ENCODE measurements around the gene HMGA1. TPM values are rescaled to one million over a fixed set of nuclear protein-coding genes. Genes with fewer than 3 reads are reported as not detected.

Gene HMGA1
- total and polyA plus RNA-seq, 2 of the 13 experiments (the other 11 are each of a cell fraction or from before 2014, with no cell fraction given) = 117 to 145 TPM

DNA sequence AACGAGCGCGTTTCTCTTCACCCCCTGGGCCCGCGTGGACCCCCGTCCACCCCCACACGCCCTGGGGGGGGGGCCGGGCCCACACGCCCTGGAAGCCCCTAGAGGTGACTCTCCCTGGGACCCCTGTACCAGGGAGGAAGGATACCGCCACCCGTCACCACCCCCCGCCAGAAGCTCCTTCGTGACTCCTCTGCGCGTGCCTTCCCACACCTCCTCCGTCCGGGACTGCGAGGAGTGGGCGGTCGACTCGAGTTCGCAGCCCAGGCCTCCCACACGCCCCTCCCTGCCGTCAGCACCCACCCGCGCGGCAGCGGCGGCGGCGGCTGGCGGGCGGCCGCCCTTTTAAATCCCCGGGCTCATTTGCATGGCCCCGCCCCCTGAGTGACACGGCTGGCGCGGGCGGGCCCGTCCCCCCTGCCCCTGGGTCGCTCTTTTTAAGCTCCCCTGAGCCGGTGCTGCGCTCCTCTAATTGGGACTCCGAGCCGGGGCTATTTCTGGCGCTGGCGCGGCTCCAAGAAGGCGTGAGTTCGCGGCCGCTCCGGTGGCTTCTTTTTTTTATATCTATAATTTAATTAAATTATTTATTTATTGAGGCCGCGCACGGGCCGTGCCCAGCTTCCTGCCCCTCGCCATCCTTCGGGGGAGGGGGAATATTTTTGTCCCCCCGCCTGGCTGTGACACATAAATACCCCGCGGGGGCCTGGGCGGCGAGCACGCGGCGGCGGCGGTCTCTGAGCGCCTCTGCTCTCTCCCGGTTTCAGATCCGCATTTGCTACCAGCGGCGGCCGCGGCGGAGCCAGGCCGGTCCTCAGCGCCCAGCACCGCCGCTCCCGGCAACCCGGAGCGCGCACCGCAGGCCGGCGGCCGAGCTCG is at the start of gene HMGA1 (continued):
- TF ChIP-seq, protein P1, sequence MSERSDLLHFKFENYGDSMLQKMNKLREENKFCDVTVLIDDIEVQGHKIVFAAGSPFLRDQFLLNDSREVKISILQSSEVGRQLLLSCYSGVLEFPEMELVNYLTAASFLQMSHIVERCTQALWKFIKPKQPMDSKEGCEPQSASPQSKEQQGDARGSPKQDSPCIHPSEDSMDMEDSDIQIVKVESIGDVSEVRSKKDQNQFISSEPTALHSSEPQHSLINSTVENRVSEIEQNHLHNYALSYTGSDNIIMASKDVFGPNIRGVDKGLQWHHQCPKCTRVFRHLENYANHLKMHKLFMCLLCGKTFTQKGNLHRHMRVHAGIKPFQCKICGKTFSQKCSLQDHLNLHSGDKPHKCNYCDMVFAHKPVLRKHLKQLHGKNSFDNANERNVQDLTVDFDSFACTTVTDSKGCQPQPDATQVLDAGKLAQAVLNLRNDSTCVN (CRISPR knock-in tag; IDR thresholded peaks at IDR 0.05; ENCODE audit: borderline replicate concordance) = 0 out of 2 replicates have a peak, but pooled peaks have one; percentile 30
- TF ChIP-seq ESRRA (CRISPR knock-in tag; IDR thresholded peaks at IDR 0.05; ENCODE audit: low read depth) (peak; percentile 62; the same call in 1 of the 2 replicates), ZNF570 (CRISPR knock-in tag; IDR thresholded peaks at IDR 0.05; ENCODE audit: borderline replicate concordance) (no peak), CHCHD3 (CRISPR knock-in tag; IDR thresholded peaks at IDR 0.05) (no peak), ZNF225 (CRISPR knock-in tag; IDR thresholded peaks at IDR 0.05) (no peak), ERF (CRISPR knock-in tag; IDR thresholded peaks at IDR 0.05) (peak; percentile 64; the same call in 1 of the 2 replicates), ZBTB38 (CRISPR knock-in tag; IDR thresholded peaks at IDR 0.05) (peak; percentile 71), REPIN1 (CRISPR knock-in tag; IDR thresholded peaks at IDR 0.05; ENCODE audit: borderline replicate concordance, low read depth) (no peak), MXI1 (IDR thresholded peaks at IDR 0.05; ENCODE audit: borderline replicate concordance, low read depth, low read length) (peak; percentile 46; the same call in 1 of the 3 replicates), TMF1 (CRISPR knock-in tag; IDR thresholded peaks at IDR 0.05; ENCODE audit: low read depth) (peak; percentile 19; the same call in 1 of the 2 replicates), FLYWCH1 (CRISPR knock-in tag; IDR thresholded peaks at IDR 0.05) (no peak), ZFYVE20 (CRISPR knock-in tag; IDR thresholded peaks at IDR 0.05; ENCODE audit: borderline replicate concordance, low read depth) (no peak), FOXP1 (IDR thresholded peaks at IDR 0.05) (no peak), FOXP1 (CRISPR knock-in tag; IDR thresholded peaks at IDR 0.05) (no peak), ZNF263 (CRISPR knock-in tag; IDR thresholded peaks at IDR 0.05) (peak; percentile 44; the same call in 1 of the 2 replicates)
- TF ChIP-seq, protein P2, sequence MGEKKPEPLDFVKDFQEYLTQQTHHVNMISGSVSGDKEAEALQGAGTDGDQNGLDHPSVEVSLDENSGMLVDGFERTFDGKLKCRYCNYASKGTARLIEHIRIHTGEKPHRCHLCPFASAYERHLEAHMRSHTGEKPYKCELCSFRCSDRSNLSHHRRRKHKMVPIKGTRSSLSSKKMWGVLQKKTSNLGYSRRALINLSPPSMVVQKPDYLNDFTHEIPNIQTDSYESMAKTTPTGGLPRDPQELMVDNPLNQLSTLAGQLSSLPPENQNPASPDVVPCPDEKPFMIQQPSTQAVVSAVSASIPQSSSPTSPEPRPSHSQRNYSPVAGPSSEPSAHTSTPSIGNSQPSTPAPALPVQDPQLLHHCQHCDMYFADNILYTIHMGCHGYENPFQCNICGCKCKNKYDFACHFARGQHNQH (CRISPR knock-in tag; IDR thresholded peaks at IDR 0.05) = peak; percentile 39; the same call in 1 of the 2 replicates
- TF ChIP-seq, protein P3, sequence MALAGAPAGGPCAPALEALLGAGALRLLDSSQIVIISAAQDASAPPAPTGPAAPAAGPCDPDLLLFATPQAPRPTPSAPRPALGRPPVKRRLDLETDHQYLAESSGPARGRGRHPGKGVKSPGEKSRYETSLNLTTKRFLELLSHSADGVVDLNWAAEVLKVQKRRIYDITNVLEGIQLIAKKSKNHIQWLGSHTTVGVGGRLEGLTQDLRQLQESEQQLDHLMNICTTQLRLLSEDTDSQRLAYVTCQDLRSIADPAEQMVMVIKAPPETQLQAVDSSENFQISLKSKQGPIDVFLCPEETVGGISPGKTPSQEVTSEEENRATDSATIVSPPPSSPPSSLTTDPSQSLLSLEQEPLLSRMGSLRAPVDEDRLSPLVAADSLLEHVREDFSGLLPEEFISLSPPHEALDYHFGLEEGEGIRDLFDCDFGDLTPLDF (CRISPR knock-in tag; IDR thresholded peaks at IDR 0.05) = peak; percentile 57; the same call in 1 of the 2 replicates
- TF ChIP-seq, protein P4, sequence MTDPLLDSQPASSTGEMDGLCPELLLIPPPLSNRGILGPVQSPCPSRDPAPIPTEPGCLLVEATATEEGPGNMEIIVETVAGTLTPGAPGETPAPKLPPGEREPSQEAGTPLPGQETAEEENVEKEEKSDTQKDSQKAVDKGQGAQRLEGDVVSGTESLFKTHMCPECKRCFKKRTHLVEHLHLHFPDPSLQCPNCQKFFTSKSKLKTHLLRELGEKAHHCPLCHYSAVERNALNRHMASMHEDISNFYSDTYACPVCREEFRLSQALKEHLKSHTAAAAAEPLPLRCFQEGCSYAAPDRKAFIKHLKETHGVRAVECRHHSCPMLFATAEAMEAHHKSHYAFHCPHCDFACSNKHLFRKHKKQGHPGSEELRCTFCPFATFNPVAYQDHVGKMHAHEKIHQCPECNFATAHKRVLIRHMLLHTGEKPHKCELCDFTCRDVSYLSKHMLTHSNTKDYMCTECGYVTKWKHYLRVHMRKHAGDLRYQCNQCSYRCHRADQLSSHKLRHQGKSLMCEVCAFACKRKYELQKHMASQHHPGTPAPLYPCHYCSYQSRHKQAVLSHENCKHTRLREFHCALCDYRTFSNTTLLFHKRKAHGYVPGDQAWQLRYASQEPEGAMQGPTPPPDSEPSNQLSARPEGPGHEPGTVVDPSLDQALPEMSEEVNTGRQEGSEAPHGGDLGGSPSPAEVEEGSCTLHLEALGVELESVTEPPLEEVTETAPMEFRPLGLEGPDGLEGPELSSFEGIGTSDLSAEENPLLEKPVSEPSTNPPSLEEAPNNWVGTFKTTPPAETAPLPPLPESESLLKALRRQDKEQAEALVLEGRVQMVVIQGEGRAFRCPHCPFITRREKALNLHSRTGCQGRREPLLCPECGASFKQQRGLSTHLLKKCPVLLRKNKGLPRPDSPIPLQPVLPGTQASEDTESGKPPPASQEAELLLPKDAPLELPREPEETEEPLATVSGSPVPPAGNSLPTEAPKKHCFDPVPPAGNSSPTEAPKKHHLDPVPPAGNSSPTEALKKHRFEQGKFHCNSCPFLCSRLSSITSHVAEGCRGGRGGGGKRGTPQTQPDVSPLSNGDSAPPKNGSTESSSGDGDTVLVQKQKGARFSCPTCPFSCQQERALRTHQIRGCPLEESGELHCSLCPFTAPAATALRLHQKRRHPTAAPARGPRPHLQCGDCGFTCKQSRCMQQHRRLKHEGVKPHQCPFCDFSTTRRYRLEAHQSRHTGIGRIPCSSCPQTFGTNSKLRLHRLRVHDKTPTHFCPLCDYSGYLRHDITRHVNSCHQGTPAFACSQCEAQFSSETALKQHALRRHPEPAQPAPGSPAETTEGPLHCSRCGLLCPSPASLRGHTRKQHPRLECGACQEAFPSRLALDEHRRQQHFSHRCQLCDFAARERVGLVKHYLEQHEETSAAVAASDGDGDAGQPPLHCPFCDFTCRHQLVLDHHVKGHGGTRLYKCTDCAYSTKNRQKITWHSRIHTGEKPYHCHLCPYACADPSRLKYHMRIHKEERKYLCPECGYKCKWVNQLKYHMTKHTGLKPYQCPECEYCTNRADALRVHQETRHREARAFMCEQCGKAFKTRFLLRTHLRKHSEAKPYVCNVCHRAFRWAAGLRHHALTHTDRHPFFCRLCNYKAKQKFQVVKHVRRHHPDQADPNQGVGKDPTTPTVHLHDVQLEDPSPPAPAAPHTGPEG (CRISPR knock-in tag; IDR thresholded peaks at IDR 0.05) = peak; percentile 86; the same call in 1 of the 2 replicates

Measured in HepG2 (cell line).